SK-N-MC (cell line): ENCODE data around the gene OR2W3.

Experiments used
- FOXP2 ChIP-seq: optimal IDR thresholded peaks from 2 replicates; pipeline ENCODE3; 2011; ENCODE audit warnings: mild to moderate bottlenecking, moderate library complexity; ENCODE audit not compliant: insufficient read depth; ENCODE audit errors: extremely low read length, control extremely low read depth
- POLR2AphosphoS5 ChIP-seq: IDR thresholded peaks from 2 replicates; pipeline ENCODE4 v1.6.1; 2012; ENCODE audit warnings: mild to moderate bottlenecking, low read depth, low read length, borderline replicate concordance

DNA sequence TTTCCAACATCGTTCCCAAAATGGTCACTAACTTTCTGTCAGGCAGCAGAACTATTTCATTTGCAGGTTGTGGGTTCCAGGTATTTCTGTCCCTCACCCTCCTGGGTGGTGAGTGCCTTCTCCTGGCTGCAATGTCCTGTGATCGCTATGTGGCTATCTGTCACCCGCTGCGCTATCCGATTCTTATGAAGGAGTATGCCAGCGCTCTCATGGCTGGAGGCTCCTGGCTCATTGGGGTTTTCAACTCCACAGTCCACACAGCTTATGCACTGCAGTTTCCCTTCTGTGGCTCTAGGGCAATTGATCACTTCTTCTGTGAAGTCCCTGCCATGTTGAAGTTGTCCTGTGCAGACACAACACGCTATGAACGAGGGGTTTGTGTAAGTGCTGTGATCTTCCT is 38.6 kb downstream of the OR2W3 start:
- TF ChIP-seq POLR2AphosphoS5 (no peak), FOXP2 (no peak)
